Measurements from ENCODE around the gene GRPEL1.

DNA sequence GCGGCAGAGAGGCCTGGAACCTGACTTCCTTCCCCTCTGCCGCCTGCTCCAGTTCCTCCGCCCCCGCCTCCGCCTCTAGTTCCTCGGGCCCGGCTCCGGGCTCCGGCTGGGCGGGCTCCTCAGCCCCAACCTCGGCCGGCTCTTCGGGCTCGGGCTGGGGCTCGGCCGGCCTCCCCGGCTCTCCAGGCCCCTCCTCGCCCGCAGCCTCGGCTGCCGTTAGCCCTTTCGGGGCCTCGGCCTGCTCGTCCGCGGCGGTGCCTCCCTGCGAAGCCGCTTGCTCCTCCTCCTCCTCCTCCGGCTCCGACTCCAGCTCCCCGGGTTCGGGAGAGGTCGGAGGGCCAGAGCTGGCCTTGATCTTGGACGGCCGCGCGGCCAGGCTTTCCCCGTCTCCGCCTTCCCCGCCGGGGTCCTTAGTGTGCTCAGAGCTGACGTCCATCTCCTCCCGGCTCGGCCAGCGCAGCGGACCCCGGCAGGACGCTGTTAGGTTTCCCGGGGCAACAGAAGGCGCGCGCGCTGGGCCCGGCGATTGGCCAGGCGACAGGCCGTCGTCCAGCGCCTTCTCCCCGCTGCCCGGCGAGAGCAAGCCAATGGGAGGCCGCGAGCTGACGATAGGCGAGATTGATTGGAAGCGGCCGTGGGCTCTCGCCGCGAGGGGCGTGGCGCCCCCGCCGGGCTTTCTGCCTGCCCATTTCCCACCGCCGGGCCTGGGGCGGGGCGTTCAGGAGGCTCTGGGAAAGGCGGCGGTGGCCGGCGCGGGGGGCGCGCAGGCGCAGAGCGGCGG is 25.2 kb downstream of the GRPEL1 start:
- TF ChIP-seq ZFP36 (IDR thresholded peaks at IDR 0.05; ENCODE audit: borderline replicate concordance, partially characterized antibody): no peak
- no peak for TF ChIP-seq EP300 (IDR thresholded peaks at IDR 0.05)
- TF ChIP-seq SMC3 (IDR thresholded peaks at IDR 0.05): 0 out of 3 replicates have a peak, but pooled peaks have one; percentile 22
- no peak for TF ChIP-seq EHMT2 (IDR thresholded peaks at IDR 0.05; ENCODE audit: low read depth)
- TF ChIP-seq NR3C1 (IDR thresholded peaks at IDR 0.05): no peak
- no peak for TF ChIP-seq JUN (IDR thresholded peaks at IDR 0.05)
- no peak for TF ChIP-seq POLR2AphosphoS2 (conservative IDR thresholded peaks at IDR 0.05; ENCODE audit: low read length)
- no peak for TF ChIP-seq HDAC2 (IDR thresholded peaks at IDR 0.05)
- TF ChIP-seq, protein P1, sequence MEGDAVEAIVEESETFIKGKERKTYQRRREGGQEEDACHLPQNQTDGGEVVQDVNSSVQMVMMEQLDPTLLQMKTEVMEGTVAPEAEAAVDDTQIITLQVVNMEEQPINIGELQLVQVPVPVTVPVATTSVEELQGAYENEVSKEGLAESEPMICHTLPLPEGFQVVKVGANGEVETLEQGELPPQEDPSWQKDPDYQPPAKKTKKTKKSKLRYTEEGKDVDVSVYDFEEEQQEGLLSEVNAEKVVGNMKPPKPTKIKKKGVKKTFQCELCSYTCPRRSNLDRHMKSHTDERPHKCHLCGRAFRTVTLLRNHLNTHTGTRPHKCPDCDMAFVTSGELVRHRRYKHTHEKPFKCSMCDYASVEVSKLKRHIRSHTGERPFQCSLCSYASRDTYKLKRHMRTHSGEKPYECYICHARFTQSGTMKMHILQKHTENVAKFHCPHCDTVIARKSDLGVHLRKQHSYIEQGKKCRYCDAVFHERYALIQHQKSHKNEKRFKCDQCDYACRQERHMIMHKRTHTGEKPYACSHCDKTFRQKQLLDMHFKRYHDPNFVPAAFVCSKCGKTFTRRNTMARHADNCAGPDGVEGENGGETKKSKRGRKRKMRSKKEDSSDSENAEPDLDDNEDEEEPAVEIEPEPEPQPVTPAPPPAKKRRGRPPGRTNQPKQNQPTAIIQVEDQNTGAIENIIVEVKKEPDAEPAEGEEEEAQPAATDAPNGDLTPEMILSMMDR (IDR thresholded peaks at IDR 0.05): peak; percentile 57; the same call in 2 of the 3 replicates
- TF ChIP-seq FOSL2 (IDR thresholded peaks at IDR 0.05): no peak
- TF ChIP-seq FOSL2 (CRISPR knock-in tag; IDR thresholded peaks at IDR 0.05): no peak
- TF ChIP-seq POLR2A (IDR thresholded peaks at IDR 0.05; ENCODE audit: low read length): no peak

All from A549 (cell line).